HepG2 (cell line): ENCODE results near the gene GNPAT. TPM values are rescaled to one million over a fixed set of nuclear protein-coding genes. Genes with fewer than 3 reads are reported as not detected.

ENCODE experiments used
- ATAC-seq: fragments of 200-7000 bp; cut with Tn5 transposase; 3 replicates; pipeline ENCODE4 v1.9.1; 2020; ENCODE audit warnings: mild to moderate bottlenecking, moderate library complexity
- BruUV-seq: library from RNA; stranded (reverse); fragments of 400-500 nt; replicated peaks from 2 replicates; lab custom pipeline; 2021; lab: Mats Ljungman, UMichigan
- CTCF ChIA-PET: fragments of 300-600 bp; formaldehyde crosslinking; extraction: SDS; loops from one replicate; lab custom pipeline; 2021; ENCODE audit warnings: low total read pairs, inconsistent platforms, low intra/inter-chr PET ratio; lab: Yijun Ruan, JAX
- POLR2A ChIA-PET: fragments of 350-600 bp; sonication (Branson Sonifier 250); formaldehyde crosslinking; loops from one replicate; lab custom pipeline; 2020; ENCODE audit warnings: antibody characterized with exemption, inconsistent platforms; lab: Yijun Ruan, JAX
- DNase-seq: peaks from one replicate; pipeline ENCODE4 v3.0.0-alpha.2; 2015; ENCODE audit warnings: low spot score
- FAIRE-seq: peaks from 3 replicates; lab custom pipeline; 2011; peaks lifted over from hg19 to GRCh38; lab: Jason Lieb, UNC
- H2AFZ ChIP-seq: one replicate; pipeline ENCODE4 v1.6.1; 2011; ENCODE audit warnings: low read length, inconsistent platforms
- H3K27ac ChIP-seq: fragments of 300-600 bp; 3 replicates; pipeline ENCODE4 v1.8.0; 2011; ENCODE audit warnings: mixed run types, mild to moderate bottlenecking, mixed read lengths, low read length, inconsistent platforms; ENCODE audit not compliant: insufficient read depth; ENCODE audit errors: extremely low read length
- H3K27me3 ChIP-seq, 2 experiments: fragments of 200-600 bp in 1 of 2; 2 replicates in 1 of 2; 3 replicates in 1 of 2; pipeline versions ENCODE4 v1.6.0 to v1.8.0; 2011; ENCODE audit warnings: low read length in 2 of 2, mild to moderate bottlenecking in 2 of 2, moderate library complexity in 2 of 2, inconsistent platforms in 1 of 2; ENCODE audit not compliant: insufficient read depth in 2 of 2, control insufficient read depth in 1 of 2
- H3K36me3 ChIP-seq, 2 experiments: fragments of 200-600 bp in 1 of 2; replicated peaks in 1 of 2; 2 replicates in 1 of 2; 3 replicates in 1 of 2; pipeline versions ENCODE4 v1.5.1 to v1.8.0; 2011; ENCODE audit warnings: low read length in 2 of 2, inconsistent platforms in 1 of 2; ENCODE audit not compliant: insufficient read depth in 2 of 2, control insufficient read depth in 1 of 2
- H3K4me1 ChIP-seq: 2 replicates; pipeline ENCODE4 v1.5.1; 2012; ENCODE audit warnings: low read length, inconsistent platforms; ENCODE audit not compliant: insufficient read depth
- H3K4me2 ChIP-seq: 2 replicates; pipeline ENCODE4 v1.6.0; 2011; ENCODE audit warnings: low read depth, low read length, inconsistent platforms
- H3K4me3 ChIP-seq, 3 experiments: fragments of 200-600 bp in 1 of 3; sonication (generic), shearing (Covaris generic) in 1 of 3; replicated peaks in 1 of 3; 2 replicates each; pipeline ENCODE4 v1.5.1; 2011 to 2016; ENCODE audit warnings: low read length in 3 of 3, inconsistent platforms in 2 of 3, low read depth in 2 of 3, mild to moderate bottlenecking in 2 of 3, control low read depth in 1 of 3, mixed read lengths in 1 of 3; ENCODE audit not compliant: insufficient read depth in 1 of 3
- H3K79me2 ChIP-seq: one replicate; pipeline ENCODE4 v1.6.1; 2011; ENCODE audit warnings: low read length, inconsistent platforms; ENCODE audit not compliant: insufficient read depth
- H3K9ac ChIP-seq: 2 replicates; pipeline ENCODE4 v1.6.0; 2011; ENCODE audit warnings: mild to moderate bottlenecking, low read depth, low read length, inconsistent platforms; ENCODE audit not compliant: insufficient read depth
- H3K9me3 ChIP-seq: 2 replicates; pipeline ENCODE4 v1.5.1; 2012; ENCODE audit warnings: mild to moderate bottlenecking, low read length
- H4K20me1 ChIP-seq: 2 replicates; pipeline ENCODE4 v1.6.0; 2011; ENCODE audit warnings: inconsistent platforms, mild to moderate bottlenecking, low read length, moderate library complexity; ENCODE audit not compliant: insufficient read depth
- BCL6 ChIP-seq: IDR thresholded peaks from 2 replicates; pipeline ENCODE4 v1.6.1; 2016; ENCODE audit warnings: missing genetic modification reagents, missing compliant biosample characterization
- SAP130 ChIP-seq: IDR thresholded peaks from 2 replicates; pipeline ENCODE4 v1.6.1; 2016; ENCODE audit warnings: low read depth
- SMARCE1 ChIP-seq: fragments of 450-650 bp; IDR thresholded peaks from 2 replicates; pipeline ENCODE4 v1.6.1; 2017; ENCODE audit warnings: borderline replicate concordance
- TRIM24 ChIP-seq: sonication (generic); formaldehyde crosslinking; IDR thresholded peaks from 2 replicates; pipeline ENCODE4 v1.8.0; 2022; ENCODE audit warnings: mild to moderate bottlenecking, missing genetic modification reagents
- ZBTB42 ChIP-seq: sonication (generic); formaldehyde crosslinking; IDR thresholded peaks from 2 replicates; pipeline ENCODE4 v1.5.0; 2020; ENCODE audit warnings: mild to moderate bottlenecking, missing genetic modification reagents
- ZFP91 ChIP-seq: sonication (generic); formaldehyde crosslinking; IDR thresholded peaks from 2 replicates; pipeline ENCODE4 v1.9.0; 2022; ENCODE audit warnings: missing genetic modification reagents, mild to moderate bottlenecking, borderline replicate concordance
- ZNF17 ChIP-seq: sonication (generic); formaldehyde crosslinking; IDR thresholded peaks from 2 replicates; pipeline ENCODE4 v1.5.0; 2020; ENCODE audit warnings: mild to moderate bottlenecking, missing genetic modification reagents
- ZNF646 ChIP-seq: sonication (generic); formaldehyde crosslinking; IDR thresholded peaks from 2 replicates; pipeline ENCODE4 v1.9.0; 2021; ENCODE audit warnings: mild to moderate bottlenecking, missing genetic modification reagents
- WGBS: methylation state at CpG from one replicate; pipeline ENCODE4 v1.1.6; 2017; ENCODE audit warnings: low lambda C conversion rate; 5-methylcytosine and 5-hydroxymethylcytosine counted together
- in situ Hi-C: cut with HindIII; loops from 2 replicates; pipeline ENCODE4 v1.10.0; 2017; ENCODE audit warnings: low pct_unique_long_range_greater_than_20kb; ENCODE audit not compliant: extremely low pct_ligation_motif_present
- intact Hi-C: fragments of 100-400 bp; cut with micrococcal nuclease; formaldehyde crosslinking; loops from one replicate; pipeline ENCODE4 v1.10.0; 2022; ENCODE audit not compliant: unreplicated experiment
- polyA plus RNA-seq, 8 experiments: library from polyadenylated mRNA; depleted of rRNA in 3 of 8; stranded (reverse) in 7 of 8; unstranded in 1 of 8; fragments of >200 nt; fragmentation: Illumina TruSeq in 4 of 8; extraction: Trizol in 4 of 8; gene quantifications; 2 replicates each; pipeline versions ENCODE4 v1.2.1 to v1.2.3, GENCODE V29; 2011 to 2016; ENCODE audit warnings: low read depth in 4 of 8, missing spikeins in 1 of 8, mixed read lengths in 1 of 8; ENCODE audit not compliant: insufficient read depth in 1 of 8
- total RNA-seq, 5 experiments: library from RNA; depleted of rRNA; stranded (reverse); fragments of >200 nt; fragmentation: Illumina TruSeq; extraction: Trizol; gene quantifications; 2 replicates each; pipeline ENCODE4 v1.2.3, GENCODE V29; 2016; ENCODE audit warnings: low read depth in 1 of 5
- TF ChIP-seq, protein P1 (sequence below): IDR thresholded peaks from 2 replicates; pipeline ENCODE4 v1.6.1; 2016; ENCODE audit warnings: missing genetic modification reagents, missing compliant biosample characterization

GNPAT gene
- total and polyA plus RNA-seq, 2 of the 13 experiments (the other 11 are each of a cell fraction or from before 2014, with no cell fraction given) = 58.3 to 114 TPM

GRCh38 chr1:231265379-231265778 lies 24.4 kb downstream of the GNPAT start:
- H3K36me3 ChIP-seq = peaks cover 18 to 64% of the 10 kb centered on the region in 2 experiments
- peaks cover 13% of the 10 kb centered on the region for H3K4me1 ChIP-seq
- H3K4me3 ChIP-seq = no peak overlapping the region
- TF ChIP-seq, protein P1, sequence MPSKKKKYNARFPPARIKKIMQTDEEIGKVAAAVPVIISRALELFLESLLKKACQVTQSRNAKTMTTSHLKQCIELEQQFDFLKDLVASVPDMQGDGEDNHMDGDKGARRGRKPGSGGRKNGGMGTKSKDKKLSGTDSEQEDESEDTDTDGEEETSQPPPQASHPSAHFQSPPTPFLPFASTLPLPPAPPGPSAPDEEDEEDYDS = no peak
- TF ChIP-seq BCL6 (CRISPR knock-in tag) (peak; percentile 57), TRIM24 (CRISPR knock-in tag) (no peak)
- TF ChIP-seq, all 625 proteins: peak for 1
- FAIRE-seq = peak; percentile 34
- Histone ChIP-seq H2AFZ (no peak overlapping the region), H3K27ac (no peak overlapping the region), H3K4me2 (no peak overlapping the region), H3K9me3 (no peaks in the 10 kb centered on the region), H4K20me1 (no peaks in the 10 kb centered on the region), H3K9ac (no peak overlapping the region), H3K27me3 (no peaks in the 10 kb centered on the region), H3K79me2 (peaks cover 3% of the 10 kb centered on the region)
- WGBS = 79% methylated on average over 3 of the region's 3 CpGs
- intact Hi-C loops (no loop called here), in situ Hi-C loops (no loop called here)
- ChIA-PET POLR2A (no interaction called here), CTCF (no interaction called here)
- no peak for ATAC-seq
- BruUV-seq = no TSS peak
- peak; percentile 18 for DNase-seq

DNA sequence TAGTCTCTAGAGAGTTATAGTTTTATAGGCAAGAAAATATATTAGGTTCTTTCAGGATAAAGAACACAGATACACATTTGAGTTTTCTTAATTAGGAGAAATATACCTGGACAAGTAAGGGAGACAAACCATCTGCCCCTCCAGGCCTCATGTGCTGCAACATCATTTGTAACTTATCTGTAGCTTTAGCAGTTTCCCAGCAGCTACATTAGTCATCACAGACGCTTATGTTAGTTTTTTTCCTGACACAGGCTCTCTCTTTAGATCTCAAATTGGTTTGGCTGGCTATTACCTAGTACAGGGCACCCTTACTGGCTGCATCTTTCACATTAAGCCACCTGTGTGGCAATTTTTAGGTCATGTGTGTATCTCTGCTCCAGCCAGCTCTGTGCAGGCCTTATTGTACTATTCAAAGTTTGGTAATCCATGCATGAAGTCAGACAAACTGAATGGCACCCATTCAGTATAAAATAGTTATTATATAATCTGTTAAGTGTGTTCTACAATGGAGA lies 25.9 kb downstream of the GNPAT start:
- Histone ChIP-seq H3K4me1 (peaks cover 13% of the 10 kb centered on the region), H2AFZ (no peak overlapping the region), H3K27me3 (no peaks in the 10 kb centered on the region), H3K79me2 (peaks cover 3% of the 10 kb centered on the region), H3K9me3 (no peaks in the 10 kb centered on the region), H3K4me3 (no peak overlapping the region), H3K27ac (no peak overlapping the region), H3K36me3 (peaks cover 16 to 63% of the 10 kb centered on the region in 2 experiments), H3K9ac (no peak overlapping the region), H4K20me1 (no peaks in the 10 kb centered on the region), H3K4me2 (no peak overlapping the region)
- WGBS = 0% methylated on average over 1 of the region's 1 CpG
- CTCF ChIA-PET = no interaction called here
- FAIRE-seq (no peak), ATAC-seq (no peak), DNase-seq (no peak)
- TF ChIP-seq ZNF646 (no peak), ZNF17 (CRISPR knock-in tag) (no peak), ZFP91 (CRISPR knock-in tag) (no peak), SMARCE1 (no peak), ZBTB42 (CRISPR knock-in tag) (no peak), SAP130 (CRISPR knock-in tag) (no peak)
- POLR2A ChIA-PET = interaction anchor here (0.9 kb wide), 1 partner anchor 33 kb away, joined by 3 read pairs; no protein-coding TSS in a partner anchor
- intact Hi-C loops = no loop called here
- BruUV-seq = no TSS peak
- in situ Hi-C loops = no loop called here
